Stimulated activated CD8-positive, alpha-beta memory T cell treated with anti-CD3 and anti-CD28 coated beads, Interleukin-4, amount 100 ng/mL, for 1 hour (primary cell): ENCODE data around the gene PLA2G10.
"Not testable (repeated sequence)": the region's sequence is repeated elsewhere in the genome, so short reads cannot be mapped to it uniquely, and the experiment has no call there.

Source experiments
- DNase-seq, 2 donors: peaks; one replicate each; pipeline ENCODE4 v3.0.0-alpha.2; 2020; ENCODE audit warnings: low read depth in 2 of 2, low spot score in 1 of 2

Gene PLA2G10

GRCh38 chr16:14694129-14694528, at the start of gene PLA2G10:
Gene PLA2G10 (minus strand): TSS chr16:14694308. CDS start chr16:14694229, 79 bp downstream.
- DNase-seq, result not testable (repeated sequence)

- not testable (repeated sequence) for DNase-seq
Observed at GRCh38 chr16:14742273-14743128, 48.4 kb upstream of the PLA2G10 start, which contains the start of gene NPIPA2. Gene NPIPA2 (plus strand): TSS chr16:14742533. CDS start chr16:14748066, 5,533 bp downstream.

- DNase-seq, result not testable (repeated sequence)
Observed at GRCh38 chr16:14741794-14742193, 47.7 kb upstream of the PLA2G10 start.

- DNase-seq, result not testable (repeated sequence)
Observed at GRCh38 chr16:14740832-14741385, 46.8 kb upstream of the PLA2G10 start.

- DNase-seq, result not testable (repeated sequence)
Observed at GRCh38 chr16:14733233-14733632, 39.1 kb upstream of the PLA2G10 start.

GRCh38 chr16:14703156-14704011, 9.3 kb upstream of the PLA2G10 start, which contains the start of gene NPIPA3:
Gene NPIPA3 (plus strand): TSS chr16:14703411. CDS start chr16:14708944, 5,533 bp downstream.
- not testable (repeated sequence) for DNase-seq

- not testable (repeated sequence) for DNase-seq
Observed at GRCh38 chr16:14702672-14703071, 8.6 kb upstream of the PLA2G10 start.

- not testable (repeated sequence) for DNase-seq
Observed at GRCh38 chr16:14701859-14702258, 7.8 kb upstream of the PLA2G10 start.

GRCh38 chr16:14685870-14686793, 8.0 kb downstream of the PLA2G10 start:
- not testable (repeated sequence) for DNase-seq

- no peak for DNase-seq
Observed at GRCh38 chr16:14682121-14682520, 12.0 kb downstream of the PLA2G10 start.

- DNase-seq, result no peak
Observed at GRCh38 chr16:14681115-14681514, 13.0 kb downstream of the PLA2G10 start.

GRCh38 chr16:14680396-14680795, 13.7 kb downstream of the PLA2G10 start:
- DNase-seq, result not testable (repeated sequence)

GRCh38 chr16:14678748-14679497, 15.2 kb downstream of the PLA2G10 start:
- no peak for DNase-seq

GRCh38 chr16:14677627-14678026, 16.5 kb downstream of the PLA2G10 start:
- DNase-seq, result no peak

GRCh38 chr16:14676633-14677032, 17.5 kb downstream of the PLA2G10 start:
- DNase-seq, result no peak

GRCh38 chr16:14672403-14672971, 21.6 kb downstream of the PLA2G10 start:
- DNase-seq, result no peak

- no peak for DNase-seq
Observed at GRCh38 chr16:14669776-14670175, 24.3 kb downstream of the PLA2G10 start.

GRCh38 chr16:14668556-14669223, 25.4 kb downstream of the PLA2G10 start:
- DNase-seq, result no peak
